Kidney epithelial cell (primary cell): ENCODE data around the gene SOWAHB. TPM values are rescaled to one million over a fixed set of nuclear protein-coding genes. Genes with fewer than 3 reads are reported as not detected.
"Not testable (repeated sequence)": the region's sequence is repeated elsewhere in the genome, so short reads cannot be mapped to it uniquely, and the experiment has no call there.

Experiments used
- DNase-seq: peaks from one replicate; pipeline ENCODE4 v3.0.0-alpha.2; 2010; ENCODE audit warnings: low read depth
- H3K27me3 ChIP-seq: 2 replicates; pipeline ENCODE4 v1.6.0; 2011; ENCODE audit warnings: low read length; ENCODE audit not compliant: control insufficient read depth, insufficient read depth
- H3K36me3 ChIP-seq: 2 replicates; pipeline ENCODE4 v1.5.1; 2011; ENCODE audit warnings: low read length; ENCODE audit not compliant: control insufficient read depth, insufficient read depth
- H3K4me3 ChIP-seq: 2 replicates; pipeline ENCODE4 v1.5.1; 2011; ENCODE audit warnings: low read depth, mild to moderate bottlenecking, control low read depth, low read length
- total RNA-seq: library from RNA; depleted of rRNA; stranded (reverse); fragments of >200 nt; gene quantifications from 2 replicates; pipeline ENCODE4 v1.2.3, GENCODE V29; 2015
- TF ChIP-seq, protein P1 (sequence below): IDR thresholded peaks from 2 replicates; pipeline ENCODE4 v1.5.1; 2011; ENCODE audit warnings: mild to moderate bottlenecking, moderate library complexity, low read length, control low read depth, inconsistent platforms; ENCODE audit not compliant: insufficient read depth, poor library complexity, severe bottlenecking

Gene SOWAHB
- total RNA-seq, 1 donor from 2014 or later, result 21.3 TPM

DNA sequence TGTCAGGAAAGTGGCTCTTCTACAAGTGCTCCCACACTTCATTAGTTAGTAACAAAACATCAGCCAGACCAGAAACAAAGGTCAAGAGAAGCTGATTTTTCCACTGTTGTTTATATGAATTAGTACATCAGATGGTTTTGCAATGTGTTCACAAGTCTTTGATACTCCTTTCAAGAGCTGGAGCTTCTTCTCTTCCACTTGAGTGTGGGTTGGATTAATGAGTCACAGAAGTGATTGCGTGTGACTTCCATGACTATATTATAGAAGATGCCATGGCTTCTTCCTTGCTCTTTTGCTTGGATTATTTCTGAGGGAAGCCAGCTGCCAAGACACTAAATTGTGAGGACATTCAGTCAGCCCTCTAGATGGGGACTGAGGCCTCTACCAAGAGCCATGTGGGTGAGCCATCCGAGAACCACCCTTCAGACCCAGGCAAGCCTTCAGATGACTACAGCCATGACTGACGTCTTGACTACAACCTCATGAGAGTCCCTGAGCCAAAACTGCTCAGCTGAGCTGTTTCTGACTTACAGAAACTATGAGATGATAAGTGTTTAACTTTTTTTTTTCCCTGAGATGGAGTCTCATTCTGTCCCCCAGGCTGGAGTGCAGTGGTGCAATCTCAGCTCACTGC lies 18.1 kb downstream of the SOWAHB start:
- no peak for DNase-seq
- Histone ChIP-seq H3K36me3 (no peaks in the 10 kb centered on the region), H3K27me3 (no peaks in the 10 kb centered on the region), H3K4me3 (no peak overlapping the region)
- TF ChIP-seq, protein P1, sequence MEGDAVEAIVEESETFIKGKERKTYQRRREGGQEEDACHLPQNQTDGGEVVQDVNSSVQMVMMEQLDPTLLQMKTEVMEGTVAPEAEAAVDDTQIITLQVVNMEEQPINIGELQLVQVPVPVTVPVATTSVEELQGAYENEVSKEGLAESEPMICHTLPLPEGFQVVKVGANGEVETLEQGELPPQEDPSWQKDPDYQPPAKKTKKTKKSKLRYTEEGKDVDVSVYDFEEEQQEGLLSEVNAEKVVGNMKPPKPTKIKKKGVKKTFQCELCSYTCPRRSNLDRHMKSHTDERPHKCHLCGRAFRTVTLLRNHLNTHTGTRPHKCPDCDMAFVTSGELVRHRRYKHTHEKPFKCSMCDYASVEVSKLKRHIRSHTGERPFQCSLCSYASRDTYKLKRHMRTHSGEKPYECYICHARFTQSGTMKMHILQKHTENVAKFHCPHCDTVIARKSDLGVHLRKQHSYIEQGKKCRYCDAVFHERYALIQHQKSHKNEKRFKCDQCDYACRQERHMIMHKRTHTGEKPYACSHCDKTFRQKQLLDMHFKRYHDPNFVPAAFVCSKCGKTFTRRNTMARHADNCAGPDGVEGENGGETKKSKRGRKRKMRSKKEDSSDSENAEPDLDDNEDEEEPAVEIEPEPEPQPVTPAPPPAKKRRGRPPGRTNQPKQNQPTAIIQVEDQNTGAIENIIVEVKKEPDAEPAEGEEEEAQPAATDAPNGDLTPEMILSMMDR, result no peak

DNA sequence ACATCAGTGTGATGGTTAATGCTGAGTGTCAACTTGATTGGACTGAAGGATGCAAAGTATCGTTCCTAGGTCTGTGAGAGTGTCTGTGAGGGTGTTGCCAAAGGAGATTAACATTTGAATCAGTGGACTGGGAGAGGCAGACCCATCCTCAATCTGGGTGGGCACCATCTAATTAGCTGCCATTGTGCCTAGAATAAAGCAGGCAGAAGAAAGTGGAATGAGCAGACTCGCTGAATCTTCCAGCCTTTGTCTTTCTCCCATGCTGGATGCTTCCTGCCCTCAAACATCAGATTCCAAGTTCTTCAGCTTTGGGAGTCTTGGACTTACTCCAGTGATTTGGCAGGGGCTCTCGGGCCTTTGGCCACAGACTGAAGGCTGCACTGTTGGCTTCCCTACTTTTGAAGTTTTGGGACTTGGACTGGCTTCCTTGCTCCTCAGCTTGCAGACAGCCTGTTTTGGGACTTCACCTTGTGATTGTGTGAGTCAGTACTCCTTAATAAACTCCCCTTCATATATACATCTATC lies 19.2 kb downstream of the SOWAHB start:
- H3K27me3 ChIP-seq, H3K36me3 ChIP-seq, DNase-seq, H3K4me3 ChIP-seq: not testable (repeated sequence)

DNA sequence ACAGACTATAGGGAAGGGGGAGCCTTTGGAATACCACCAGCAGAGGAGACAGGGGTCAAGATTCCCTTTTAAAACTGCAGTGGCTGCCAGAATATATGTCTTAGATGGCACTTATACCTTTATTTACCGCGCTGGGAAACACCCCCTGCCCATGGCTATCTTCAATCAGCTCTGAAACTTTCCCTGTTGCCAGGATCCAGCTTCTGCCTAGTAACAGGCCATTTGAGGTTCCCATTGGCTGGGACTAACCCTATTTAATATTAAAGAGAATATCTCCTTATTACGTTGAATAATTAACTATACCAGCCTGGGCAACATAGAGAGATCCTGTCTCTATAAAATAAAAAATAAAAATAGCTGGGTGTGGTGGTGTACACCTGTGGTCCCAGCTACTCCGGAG lies 23.8 kb downstream of the SOWAHB start:
- H3K36me3 ChIP-seq, result no peaks in the 10 kb centered on the region
- no peaks in the 10 kb centered on the region for H3K27me3 ChIP-seq
- no peak overlapping the region for H3K4me3 ChIP-seq
- no peak for DNase-seq
- TF ChIP-seq, protein P1, result no peak

DNA sequence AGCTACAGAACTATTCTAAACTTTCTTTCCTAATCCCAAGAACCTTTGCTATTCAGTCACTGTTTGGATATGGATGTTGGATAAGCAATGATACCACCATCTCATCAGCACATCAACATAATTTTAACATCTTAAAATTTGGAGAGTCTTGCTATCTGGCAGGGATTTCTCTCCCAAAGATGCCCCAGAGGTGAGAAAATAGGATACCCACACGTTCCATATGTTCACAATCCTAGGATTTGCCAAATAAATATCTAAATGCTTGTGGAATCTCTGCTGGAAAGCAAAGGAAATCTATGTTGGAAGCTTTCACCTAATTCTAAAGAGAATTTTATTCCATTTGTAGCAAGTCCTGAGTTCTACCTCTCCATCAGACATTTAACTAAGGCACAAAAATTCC lies 24.4 kb downstream of the SOWAHB start:
- Histone ChIP-seq H3K27me3 (no peaks in the 10 kb centered on the region), H3K4me3 (no peak overlapping the region), H3K36me3 (no peaks in the 10 kb centered on the region)
- DNase-seq, result no peak
- TF ChIP-seq, protein P1, result no peak

DNA sequence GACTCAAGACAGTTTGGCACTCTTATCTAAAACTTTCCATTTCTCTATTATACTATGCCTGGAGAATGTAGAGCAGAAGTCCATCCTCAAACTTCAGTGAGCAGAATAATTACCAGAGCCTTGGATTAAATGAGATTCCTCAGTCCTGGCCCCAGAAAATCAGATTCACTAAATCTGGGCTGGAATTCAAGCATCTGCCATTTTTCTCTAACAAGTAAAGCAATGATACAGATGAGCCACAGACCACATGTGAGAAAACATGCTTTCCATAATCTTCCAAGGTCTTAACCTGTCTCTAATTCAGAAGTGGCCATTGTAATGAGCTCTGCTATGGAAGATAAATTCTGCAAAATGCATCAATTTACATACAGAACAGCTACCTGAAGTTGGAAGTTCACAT lies 25.4 kb downstream of the SOWAHB start:
- H3K27me3 ChIP-seq, result no peaks in the 10 kb centered on the region
- no peak overlapping the region for H3K4me3 ChIP-seq
- TF ChIP-seq, protein P1, result no peak
- no peak for DNase-seq
- H3K36me3 ChIP-seq, result no peaks in the 10 kb centered on the region

DNA sequence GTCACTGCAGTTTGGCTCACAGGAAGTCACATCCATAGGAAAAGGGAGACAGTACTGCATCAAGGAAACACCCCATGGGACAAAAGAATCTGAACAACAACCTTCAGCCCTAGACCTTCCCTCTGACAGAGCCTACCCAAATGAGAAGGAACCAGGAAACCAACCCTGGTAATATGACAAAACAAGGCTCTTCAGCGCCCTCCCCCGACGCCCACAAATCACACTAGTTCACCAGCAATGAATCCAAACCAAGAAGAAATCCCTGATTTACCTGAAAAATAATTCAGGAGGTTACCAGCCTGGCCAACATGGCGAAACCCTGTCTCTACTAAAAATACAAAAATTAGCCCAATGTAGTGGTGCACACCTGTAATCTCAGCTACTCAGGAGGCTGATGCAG lies 29.2 kb downstream of the SOWAHB start:
- DNase-seq, H3K4me3 ChIP-seq, H3K36me3 ChIP-seq, H3K27me3 ChIP-seq: not testable (repeated sequence)
